Astrocyte (in vitro differentiated cells and primary cell): ENCODE data around the gene PJA2. TPM values are rescaled to one million over a fixed set of nuclear protein-coding genes. Genes with fewer than 3 reads are reported as not detected.
"Not testable (repeated sequence)": the region's sequence is repeated elsewhere in the genome, so short reads cannot be mapped to it uniquely, and the experiment has no call there.

Experiments used
- DNase-seq: peaks from one replicate; pipeline ENCODE4 v3.0.0-alpha.2; 2010; ENCODE audit warnings: low read depth
- FAIRE-seq: peaks from 2 replicates; lab custom pipeline; 2011; peaks lifted over from hg19 to GRCh38; lab: Jason Lieb, UNC
- H2AFZ ChIP-seq: 2 replicates; pipeline ENCODE4 v1.6.0; 2012; ENCODE audit warnings: low read depth, low read length, inconsistent platforms
- H3K27ac ChIP-seq: 2 replicates; pipeline ENCODE4 v1.5.1; 2011; ENCODE audit warnings: low read depth, low read length, inconsistent platforms
- H3K27me3 ChIP-seq: 2 replicates; pipeline ENCODE4 v1.6.0; 2011; ENCODE audit warnings: low read length, inconsistent platforms; ENCODE audit not compliant: insufficient read depth
- H3K36me3 ChIP-seq: 2 replicates; pipeline ENCODE4 v1.5.1; 2011; ENCODE audit warnings: low read length, inconsistent platforms; ENCODE audit not compliant: insufficient read depth
- H3K4me1 ChIP-seq: 2 replicates; pipeline ENCODE4 v1.5.1; 2011; ENCODE audit warnings: low read length, inconsistent platforms; ENCODE audit not compliant: insufficient read depth
- H3K4me2 ChIP-seq: 2 replicates; pipeline ENCODE4 v1.6.0; 2012; ENCODE audit warnings: low read length, inconsistent platforms
- H3K4me3 ChIP-seq: 2 replicates; pipeline ENCODE4 v1.5.1; 2011; ENCODE audit warnings: low read depth, mild to moderate bottlenecking, low read length, inconsistent platforms; ENCODE audit not compliant: insufficient read depth
- H3K79me2 ChIP-seq: 2 replicates; pipeline ENCODE4 v1.6.0; 2012; ENCODE audit warnings: mild to moderate bottlenecking, low read length, inconsistent platforms; ENCODE audit not compliant: insufficient read depth
- H3K9ac ChIP-seq: 2 replicates; pipeline ENCODE4 v1.6.0; 2012; ENCODE audit warnings: mild to moderate bottlenecking, low read length, inconsistent platforms
- H3K9me3 ChIP-seq: 2 replicates; pipeline ENCODE4 v1.5.1; 2012; ENCODE audit warnings: low read depth, mild to moderate bottlenecking, low read length, inconsistent platforms; ENCODE audit not compliant: insufficient read depth
- H4K20me1 ChIP-seq: 2 replicates; pipeline ENCODE4 v1.6.0; 2012; ENCODE audit warnings: low read length, inconsistent platforms; ENCODE audit not compliant: insufficient read depth
- H3K27ac Mint-ChIP-seq: one replicate; pipeline ENCODE4 v1.8.0; 2021; ENCODE audit warnings: mild to moderate bottlenecking, mixed read lengths; ENCODE audit not compliant: unreplicated experiment
- H3K27me3 Mint-ChIP-seq: one replicate; pipeline ENCODE4 v1.8.0; 2021; ENCODE audit warnings: low read depth, mixed read lengths; ENCODE audit not compliant: unreplicated experiment
- H3K36me3 Mint-ChIP-seq: one replicate; pipeline ENCODE4 v1.8.0; 2021; ENCODE audit warnings: low read depth, mixed read lengths; ENCODE audit not compliant: unreplicated experiment
- H3K4me1 Mint-ChIP-seq: one replicate; pipeline ENCODE4 v1.8.0; 2021; ENCODE audit warnings: low read depth, mixed read lengths; ENCODE audit not compliant: unreplicated experiment
- H3K4me3 Mint-ChIP-seq: one replicate; pipeline ENCODE4 v1.8.0; 2021; ENCODE audit warnings: mild to moderate bottlenecking, moderate library complexity, mixed read lengths; ENCODE audit not compliant: unreplicated experiment
- H3K9me3 Mint-ChIP-seq: one replicate; pipeline ENCODE4 v1.8.0; 2021; ENCODE audit warnings: mild to moderate bottlenecking, mixed read lengths; ENCODE audit not compliant: unreplicated experiment
- CTCF ChIP-seq: IDR thresholded peaks from 2 replicates; pipeline ENCODE4 v1.5.1; 2011; ENCODE audit warnings: low read depth, mild to moderate bottlenecking, inconsistent platforms, low read length, moderate library complexity; ENCODE audit not compliant: insufficient read depth
- EZH2 ChIP-seq: IDR thresholded peaks from 2 replicates; pipeline ENCODE4 v1.6.1; 2012; ENCODE audit warnings: mild to moderate bottlenecking, low read length, inconsistent platforms; ENCODE audit not compliant: insufficient read depth
- total RNA-seq: library from RNA; stranded (reverse); gene quantifications from 2 replicates; pipeline ENCODE4 v1.2.1, GENCODE V29; 2021

Gene PJA2
- total RNA-seq, 1 donor from 2014 or later: 107 TPM

- FAIRE-seq: no peak
- no peak overlapping the region for H2AFZ ChIP-seq
- TF ChIP-seq CTCF (no peak), EZH2 (no peak)
Observed at GRCh38 chr5:109421956-109422355, 12.2 kb upstream of the PJA2 start.

DNA sequence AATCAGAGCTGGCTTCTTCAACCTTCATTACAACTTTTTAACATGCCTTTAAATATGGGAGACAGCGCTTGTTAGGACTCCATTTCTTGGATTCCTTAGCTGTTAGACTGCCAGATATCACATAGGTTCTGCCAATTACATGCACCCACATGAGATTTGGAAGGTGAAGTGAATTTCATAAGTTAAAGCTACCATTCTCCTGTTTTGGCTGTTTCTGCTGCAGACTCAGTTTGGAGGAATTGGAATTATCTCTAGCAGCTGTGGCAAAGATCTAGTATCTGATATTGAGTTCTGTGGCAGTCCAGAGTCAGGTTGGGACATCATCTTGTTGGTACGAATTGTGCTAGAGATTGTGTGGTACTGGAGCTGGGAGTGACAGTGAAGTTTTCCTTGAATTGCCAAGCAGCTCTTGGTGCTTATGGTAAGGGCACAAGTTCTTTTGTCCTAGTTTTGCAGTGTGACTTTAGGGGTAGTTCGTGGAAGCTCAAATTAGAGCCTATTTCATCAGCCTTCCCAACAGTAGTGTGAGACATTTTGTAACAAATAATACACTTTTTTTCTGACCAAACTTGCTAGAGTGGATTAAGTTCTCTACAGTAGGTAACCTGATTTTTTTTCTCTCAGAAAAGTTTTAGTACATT is 9.1 kb upstream of the PJA2 start:
- Mint-ChIP-seq H3K9me3 (peaks cover 11% of the 10 kb centered on the region), H3K27ac (no peak overlapping the region), H3K36me3 (peaks cover 3% of the 10 kb centered on the region), H3K27me3 (no peaks in the 10 kb centered on the region), H3K4me3 (no peak overlapping the region), H3K4me1 (peaks cover 4% of the 10 kb centered on the region)
- Histone ChIP-seq H3K9me3 (no peaks in the 10 kb centered on the region), H3K4me2 (no peak overlapping the region), H3K9ac (no peak overlapping the region), H3K79me2 (no peaks in the 10 kb centered on the region), H2AFZ (no peak overlapping the region), H3K36me3 (no peaks in the 10 kb centered on the region), H3K4me1 (peaks cover under 1% of the 10 kb centered on the region), H4K20me1 (no peaks in the 10 kb centered on the region), H3K27me3 (no peaks in the 10 kb centered on the region), H3K27ac (no peak overlapping the region), H3K4me3 (no peak overlapping the region)
- FAIRE-seq (no peak), DNase-seq (no peak)
- TF ChIP-seq EZH2 (no peak), CTCF (no peak)

More at GRCh38 chr5:109421956-109422355, 12.2 kb upstream of the PJA2 start:
- no peaks in the 10 kb centered on the region for H3K27me3 Mint-ChIP-seq
- H3K4me1 ChIP-seq: peaks cover 6% of the 10 kb centered on the region
- H3K4me1 Mint-ChIP-seq: peaks cover 9% of the 10 kb centered on the region
- no peak for DNase-seq
- H3K4me2 ChIP-seq: no peak overlapping the region
- H4K20me1 ChIP-seq: no peaks in the 10 kb centered on the region
- H3K27ac Mint-ChIP-seq: no peak overlapping the region
- H3K27ac ChIP-seq: no peak overlapping the region
- H3K9me3 ChIP-seq: no peaks in the 10 kb centered on the region
- H3K4me3 ChIP-seq: no peak overlapping the region
- no peak overlapping the region for H3K9ac ChIP-seq
- H3K36me3 ChIP-seq: no peaks in the 10 kb centered on the region
- no peaks in the 10 kb centered on the region for H3K9me3 Mint-ChIP-seq
- H3K27me3 ChIP-seq: no peaks in the 10 kb centered on the region
- peaks cover 1% of the 10 kb centered on the region for H3K36me3 Mint-ChIP-seq
- H3K79me2 ChIP-seq: no peaks in the 10 kb centered on the region
- H3K4me3 Mint-ChIP-seq: no peak overlapping the region

- FAIRE-seq: no peak
- no peaks in the 10 kb centered on the region for H3K79me2 ChIP-seq
- no peak overlapping the region for H3K27ac Mint-ChIP-seq
- no peak overlapping the region for H3K9ac ChIP-seq
- H2AFZ ChIP-seq: no peak overlapping the region
- H3K27me3 ChIP-seq: no peaks in the 10 kb centered on the region
- no peaks in the 10 kb centered on the region for H3K27me3 Mint-ChIP-seq
- H4K20me1 ChIP-seq: no peaks in the 10 kb centered on the region
- no peak overlapping the region for H3K4me3 Mint-ChIP-seq
- TF ChIP-seq CTCF (no peak), EZH2 (no peak)
- H3K27ac ChIP-seq: no peak overlapping the region
- peaks cover 16% of the 10 kb centered on the region for H3K4me1 ChIP-seq
- H3K36me3 ChIP-seq: no peaks in the 10 kb centered on the region
- H3K9me3 ChIP-seq: no peaks in the 10 kb centered on the region
- H3K4me2 ChIP-seq: no peak overlapping the region
- peaks cover 15% of the 10 kb centered on the region for H3K4me1 Mint-ChIP-seq
- no peak overlapping the region for H3K4me3 ChIP-seq
- H3K9me3 Mint-ChIP-seq: peaks cover 12% of the 10 kb centered on the region
- peaks cover 3% of the 10 kb centered on the region for H3K36me3 Mint-ChIP-seq
- no peak for DNase-seq
Observed at GRCh38 chr5:109416882-109417281, 7.1 kb upstream of the PJA2 start.

- Histone ChIP-seq H3K4me1 (peaks cover 30% of the 10 kb centered on the region), H3K27ac (peak overlapping the region; percentile 36)
- DNase-seq, H3K4me2 ChIP-seq, H3K36me3 ChIP-seq, H4K20me1 ChIP-seq, FAIRE-seq, H3K36me3 Mint-ChIP-seq, H3K4me3 Mint-ChIP-seq, H3K27me3 ChIP-seq, H3K79me2 ChIP-seq, H3K9me3 ChIP-seq, H2AFZ ChIP-seq, H3K4me3 ChIP-seq, H3K9ac ChIP-seq, H3K27me3 Mint-ChIP-seq: not testable (repeated sequence)
- H3K27ac Mint-ChIP-seq: peak overlapping the region; percentile 88
- H3K9me3 Mint-ChIP-seq: peaks cover 12% of the 10 kb centered on the region
- peaks cover 24% of the 10 kb centered on the region for H3K4me1 Mint-ChIP-seq
Observed at GRCh38 chr5:109413921-109414461, 4.2 kb upstream of the PJA2 start.
